HT1080 (cell line): ENCODE measurements around the gene DEFB129. TPM values are rescaled to one million over a fixed set of nuclear protein-coding genes. Genes with fewer than 3 reads are reported as not detected.

ENCODE experiments used
- total RNA-seq: library from RNA; depleted of rRNA; stranded (reverse); fragments of >200 nt; shearing (Covaris generic); gene quantifications from 2 replicates; pipeline ENCODE4 v1.2.3, GENCODE V29; 2014; rRNA removed

DEFB129 gene
- total RNA-seq, 1 experiment from 2014 or later, result not detected

Other genes with a start within 250 kb of the DEFB129 start
- not detected in 2 replicates for gene DEFB125, start 139.6 kb upstream of the DEFB129 start, total RNA-seq
- gene DEFB126, start 84.7 kb upstream of the DEFB129 start, total RNA-seq, result not detected in 2 replicates
- not detected in 2 replicates for gene DEFB127, start 69.8 kb upstream of the DEFB129 start, total RNA-seq
- gene DEFB128, start 37.5 kb upstream of the DEFB129 start, total RNA-seq, result not detected in 2 replicates
- gene DEFB132, start 30.5 kb downstream of the DEFB129 start, total RNA-seq, result not detected in 2 replicates
- 0.23 and 0.50 TPM in 2 replicates for gene C20orf96, start 63.5 kb downstream of the DEFB129 start, total RNA-seq
- 17.3 and 22.2 TPM in 2 replicates for gene ZCCHC3, start 70.3 kb downstream of the DEFB129 start, total RNA-seq
- 8.7 and 13.2 TPM in 2 replicates for gene SOX12, start 98.3 kb downstream of the DEFB129 start, total RNA-seq
- gene NRSN2, start 119.9 kb downstream of the DEFB129 start, total RNA-seq, result 18.8 and 21.7 TPM in 2 replicates
- gene TRIB3, start 153.5 kb downstream of the DEFB129 start, total RNA-seq, result 91.3 and 92.5 TPM in 2 replicates
- gene RBCK1, start 181.0 kb downstream of the DEFB129 start, total RNA-seq, result 105 and 122 TPM in 2 replicates
- gene TBC1D20, start 235.3 kb downstream of the DEFB129 start, total RNA-seq, result 20.4 and 25.2 TPM in 2 replicates